CD4-positive, alpha-beta memory T cell (primary cell): ENCODE data around the gene MDK. TPM values are rescaled to one million over a fixed set of nuclear protein-coding genes. Genes with fewer than 3 reads are reported as not detected.

Experiments used
- CTCF ChIA-PET: fragments of 350-600 bp; sonication (Branson Sonifier 250); formaldehyde crosslinking; loops from one replicate; lab custom pipeline; 2021; ENCODE audit warnings: inconsistent platforms; ENCODE audit not compliant: partially characterized antibody; lab: Charles Lee
- POLR2A ChIA-PET: fragments of 350-600 bp; sonication (Branson Sonifier 250); formaldehyde crosslinking; loops from one replicate; lab custom pipeline; 2021; ENCODE audit not compliant: partially characterized antibody; lab: Charles Lee
- DNase-seq, 5 donors: peaks; one replicate each; pipeline versions ENCODE4 v3.0.0 to v3.0.0-alpha.2; 2020 to 2022; ENCODE audit warnings: mixed read lengths in 1 of 5
- H3K27ac ChIP-seq: one replicate; pipeline ENCODE4 v1.7.0; 2013; ENCODE audit warnings: low read depth, low read length
- H3K27me3 ChIP-seq: 2 replicates; pipeline ENCODE4 v1.7.0; 2013; ENCODE audit warnings: mild to moderate bottlenecking, low read length, moderate library complexity; ENCODE audit not compliant: insufficient read depth
- H3K36me3 ChIP-seq: 2 replicates; pipeline ENCODE4 v1.7.0; 2013; ENCODE audit warnings: mild to moderate bottlenecking, low read length, moderate library complexity; ENCODE audit not compliant: insufficient read depth
- H3K4me1 ChIP-seq: 2 replicates; pipeline ENCODE4 v1.7.0; 2013; ENCODE audit warnings: mild to moderate bottlenecking, low read length, moderate library complexity; ENCODE audit not compliant: insufficient read depth
- H3K4me3 ChIP-seq, 2 donors: one replicate each; pipeline ENCODE4 v1.7.0; 2013; ENCODE audit warnings: low read length in 2 of 2, mild to moderate bottlenecking in 1 of 2
- H3K9me3 ChIP-seq, 2 donors: one replicate each; pipeline ENCODE4 v1.7.0; 2013; ENCODE audit warnings: low read length in 2 of 2, control low read depth in 1 of 2; ENCODE audit not compliant: control insufficient read depth in 1 of 2
- H3K27ac Mint-ChIP-seq, 7 donors: one replicate each; pipeline ENCODE4 v1.8.0; 2020 to 2021; ENCODE audit warnings: mixed read lengths in 7 of 7, mild to moderate bottlenecking in 6 of 7, inconsistent platforms in 3 of 7, moderate library complexity in 3 of 7
- H3K27me3 Mint-ChIP-seq, 2 donors: one replicate each; pipeline ENCODE4 v1.8.0; 2020 to 2021; ENCODE audit warnings: mixed read lengths in 2 of 2
- H3K36me3 Mint-ChIP-seq, 2 donors: one replicate each; pipeline ENCODE4 v1.8.0; 2020 to 2021; ENCODE audit warnings: mixed read lengths in 2 of 2, inconsistent platforms in 1 of 2, mild to moderate bottlenecking in 1 of 2
- H3K4me1 Mint-ChIP-seq, 4 donors: one replicate each; pipeline ENCODE4 v1.8.0; 2020 to 2021; ENCODE audit warnings: mixed read lengths in 4 of 4, mild to moderate bottlenecking in 1 of 4
- H3K4me3 Mint-ChIP-seq, 8 donors: one replicate each; pipeline ENCODE4 v1.8.0; 2020 to 2021; ENCODE audit warnings: mixed read lengths in 8 of 8, mild to moderate bottlenecking in 7 of 8, moderate library complexity in 6 of 8, inconsistent platforms in 3 of 8
- H3K9me3 Mint-ChIP-seq, 8 donors: one replicate each; pipeline ENCODE4 v1.8.0; 2020 to 2021; ENCODE audit warnings: mixed read lengths in 8 of 8, mild to moderate bottlenecking in 5 of 8, inconsistent platforms in 3 of 8, moderate library complexity in 1 of 8
- intact Hi-C: fragments of 100-400 bp; cut with micrococcal nuclease; formaldehyde crosslinking; loops from one replicate; pipeline ENCODE4 v1.15.1; 2023
- polyA plus RNA-seq, 2 donors: library from polyadenylated mRNA; unstranded; fragments of 300-500 nt; fragmentation: Illumina TruSeq; gene quantifications; one replicate each; pipeline ENCODE4 v1.2.3, GENCODE V29; 2021
- total RNA-seq, 2 experiments: library from RNA; stranded (reverse); gene quantifications; one replicate each; pipeline ENCODE4 v1.2.3, GENCODE V29; 2021

The MDK gene
- total and polyA plus RNA-seq, 4 experiments from 2014 or later: 4.7 to 5.6 TPM; not detected in 2

DNA sequence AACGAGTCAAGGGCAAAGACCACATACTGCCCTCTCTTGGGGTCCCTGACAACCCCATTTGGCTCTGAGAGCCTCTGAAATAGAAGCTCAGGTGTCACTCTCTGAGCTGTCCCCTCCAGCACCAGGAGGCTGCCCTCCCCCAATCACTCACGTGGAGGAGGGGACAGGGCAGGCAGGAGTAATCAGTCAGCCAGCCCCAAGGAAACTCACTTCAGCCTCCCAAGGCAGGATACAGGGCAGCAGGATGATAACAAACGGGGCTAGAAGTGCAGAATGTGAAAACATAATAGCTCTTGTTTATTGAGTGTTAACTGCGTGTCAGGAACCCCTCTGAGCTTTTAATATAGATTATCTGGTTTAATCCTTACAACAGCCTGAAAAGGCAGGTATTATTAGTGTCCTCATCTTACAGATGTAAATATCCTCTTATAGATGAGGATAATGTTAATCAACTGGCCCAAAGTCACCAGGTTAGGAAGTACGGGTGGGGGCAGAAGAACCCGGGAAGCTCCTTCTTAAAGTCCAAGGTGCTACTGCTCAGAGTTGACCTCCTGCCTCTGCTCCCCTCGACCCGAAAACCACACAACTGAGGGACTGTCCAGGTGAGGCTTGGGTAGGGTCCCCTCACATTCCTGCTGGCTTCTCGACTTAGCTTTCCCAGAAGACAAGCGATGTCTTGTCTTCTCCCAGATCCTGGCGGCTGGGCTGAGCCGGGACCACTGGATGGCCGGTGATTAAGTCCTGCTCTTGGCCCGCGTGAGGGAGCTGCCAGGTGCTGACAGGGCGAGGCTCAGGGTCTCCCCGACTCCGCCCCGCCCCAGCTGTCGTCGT lies 7.4 kb downstream of the MDK start:
- H3K4me3 ChIP-seq: no peak overlapping the region
- no peak overlapping the region for H3K27ac ChIP-seq
- peaks cover 28% of the 10 kb centered on the region for H3K27me3 ChIP-seq
- ChIA-PET POLR2A (interaction anchor here (0.6 kb wide), 1 partner anchor 11 kb away, joined by 3 read pairs; no protein-coding TSS in a partner anchor), CTCF (interaction anchor here (0.7 to 2.2 kb wide), 18 partner anchors 9 to 230 kb away, joined by 3 to 8 read pairs (median 4); partner anchors contain the start of genes ATG13, DGKZ and HARBI1)
- H3K36me3 Mint-ChIP-seq: no peaks in the 10 kb centered on the region
- DNase-seq: no peak
- peaks cover 12 to 46% (median 28%) of the 10 kb centered on the region in 4 donors for H3K4me1 Mint-ChIP-seq
- intact Hi-C loops: loop anchor here (5.0 kb wide), 2 partner anchors 138 to 228 kb away; partner anchors contain the start of genes ATG13 and HARBI1
- peaks cover 42% of the 10 kb centered on the region for H3K4me1 ChIP-seq
- H3K9me3 Mint-ChIP-seq: peaks cover 0 to 7% (median 0%) of the 10 kb centered on the region in 8 donors
- H3K36me3 ChIP-seq: no peaks in the 10 kb centered on the region
- peak overlapping the region in 3 of 8 donors; percentile 39 to 56 (median 41) for H3K4me3 Mint-ChIP-seq
- H3K27me3 Mint-ChIP-seq: peaks cover 28 to 52% of the 10 kb centered on the region in 2 donors
- no peaks in the 10 kb centered on the region for H3K9me3 ChIP-seq
- H3K27ac Mint-ChIP-seq: peak overlapping the region in 1 of 7 donors; percentile 51

DNA sequence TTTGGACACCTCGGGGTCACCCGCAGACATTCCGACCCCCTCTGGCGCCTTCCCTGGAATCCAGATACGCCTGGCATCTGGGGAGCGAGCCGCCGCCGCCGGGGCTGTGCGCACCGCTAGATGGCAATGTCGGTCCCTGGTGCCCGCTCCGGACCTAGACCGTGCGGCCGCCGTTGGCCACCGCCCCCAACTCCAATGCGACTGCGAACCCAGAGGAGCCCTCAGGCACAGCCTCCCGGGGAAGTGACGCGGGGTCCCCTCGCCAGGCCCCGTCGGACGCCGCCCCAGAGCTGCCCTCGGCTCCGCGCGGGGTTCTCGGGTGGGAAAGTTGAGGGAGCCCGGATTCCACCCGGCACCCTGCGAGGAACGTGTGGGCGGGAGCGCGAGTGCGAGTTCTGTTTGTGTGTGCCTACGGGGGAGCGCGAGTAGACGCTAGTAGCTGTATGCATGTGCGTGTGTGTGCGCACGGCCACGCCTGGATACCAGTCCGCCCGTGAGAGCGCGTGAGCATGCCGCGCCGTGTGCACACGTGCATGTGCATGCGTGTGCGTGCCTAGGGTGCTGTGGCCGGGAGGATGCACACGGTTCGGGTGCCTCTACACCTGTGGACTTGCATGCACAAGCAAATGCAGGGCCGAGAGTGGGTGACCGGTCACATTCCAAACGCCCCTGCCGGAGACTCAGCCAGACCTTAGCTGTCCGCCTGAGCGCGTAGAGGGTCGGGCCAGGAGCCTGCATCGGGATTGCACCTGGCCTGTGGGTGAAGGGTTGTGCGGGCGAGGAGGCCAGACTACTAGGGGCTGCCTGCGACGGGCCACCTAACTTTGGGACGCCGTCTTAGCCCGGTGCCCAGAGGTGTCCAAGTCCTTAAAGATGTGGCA lies 8.2 kb downstream of the MDK start:
- Histone ChIP-seq H3K4me1 (peaks cover 42% of the 10 kb centered on the region), H3K36me3 (no peaks in the 10 kb centered on the region), H3K4me3 (no peak overlapping the region), H3K27me3 (peaks cover 28% of the 10 kb centered on the region), H3K27ac (no peak overlapping the region), H3K9me3 (no peaks in the 10 kb centered on the region)
- intact Hi-C loops: loop anchor here (5.0 to 10.0 kb wide), 3 partner anchors 138 to 505 kb away; partner anchors contain the start of genes ATG13, HARBI1 and MAPK8IP1
- DNase-seq: no peak
- peak overlapping the region in 7 of 8 donors; percentile 25 to 70 (median 57) for H3K4me3 Mint-ChIP-seq
- H3K27me3 Mint-ChIP-seq: peaks cover 28 to 53% of the 10 kb centered on the region in 2 donors
- peaks cover 0 to 7% (median 0%) of the 10 kb centered on the region in 8 donors for H3K9me3 Mint-ChIP-seq
- H3K36me3 Mint-ChIP-seq: no peaks in the 10 kb centered on the region
- peak overlapping the region in 1 of 7 donors; percentile 24 for H3K27ac Mint-ChIP-seq
- CTCF ChIA-PET: interaction anchor here (0.9 to 2.2 kb wide), 9 partner anchors 10 to 229 kb away, joined by 3 to 8 read pairs (median 4); partner anchors contain the start of gene DGKZ
- POLR2A ChIA-PET: no interaction called here
- H3K4me1 Mint-ChIP-seq: peaks cover 12 to 46% (median 28%) of the 10 kb centered on the region in 4 donors

DNA sequence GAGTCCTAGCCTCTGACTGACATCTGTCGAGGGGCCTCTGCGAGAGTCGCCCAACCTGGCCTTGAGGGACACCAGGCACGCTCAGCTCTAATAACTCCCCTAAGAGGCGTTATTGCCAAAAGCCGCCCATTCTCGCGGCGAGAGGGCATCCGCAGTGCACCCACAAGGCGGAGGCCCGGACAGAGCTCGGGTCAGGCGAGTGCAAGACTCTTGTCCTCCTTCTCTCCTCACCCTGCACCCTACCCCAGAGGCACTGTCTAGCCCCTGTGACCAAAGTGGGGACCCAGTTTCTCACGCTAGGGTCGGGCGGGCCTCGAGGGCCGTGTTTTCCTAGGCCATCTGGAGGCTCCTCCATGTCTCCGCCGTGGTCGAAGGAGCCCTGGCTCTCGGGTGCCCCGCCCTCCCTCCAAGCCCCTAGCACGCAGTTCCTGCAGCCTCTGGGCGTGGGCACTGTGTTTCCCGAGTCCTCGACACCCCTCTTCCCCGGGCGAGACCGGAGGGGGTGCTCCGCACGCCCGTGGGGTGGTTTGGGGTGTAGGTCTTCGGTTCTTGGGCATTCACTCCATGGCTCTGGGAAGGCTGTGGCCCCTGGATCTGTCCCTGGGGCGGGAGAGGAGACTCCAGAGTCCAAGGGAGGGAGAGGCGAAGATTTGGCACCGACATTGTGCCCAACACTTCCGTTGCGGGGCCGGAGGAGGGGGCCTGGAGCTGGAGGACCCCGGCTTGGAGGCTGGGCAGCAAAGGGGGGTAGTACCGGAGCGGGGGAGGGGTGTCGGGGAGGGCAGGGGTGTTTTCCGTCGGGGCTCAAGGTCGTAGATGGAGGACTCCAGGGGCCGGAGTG lies 9.1 kb downstream of the MDK start:
- H3K9me3 ChIP-seq: no peaks in the 10 kb centered on the region
- peaks cover 25 to 50% of the 10 kb centered on the region in 2 donors for H3K27me3 Mint-ChIP-seq
- peak overlapping the region in 1 of 7 donors; percentile 44 for H3K27ac Mint-ChIP-seq
- H3K36me3 Mint-ChIP-seq: no peaks in the 10 kb centered on the region
- DNase-seq: no peak
- H3K4me3 ChIP-seq: no peak overlapping the region
- peak overlapping the region in 5 of 8 donors; percentile 25 to 70 (median 58) for H3K4me3 Mint-ChIP-seq
- POLR2A ChIA-PET: interaction anchor here (0.9 kb wide), 1 partner anchor 10 kb away, joined by 3 read pairs; no protein-coding TSS in a partner anchor
- intact Hi-C loops: loop anchor here (10.0 kb wide), 1 partner anchor 506 kb away; the partner anchor contains the start of gene MAPK8IP1
- no peak overlapping the region for H3K27ac ChIP-seq
- H3K9me3 Mint-ChIP-seq: peaks cover 0 to 7% (median 0%) of the 10 kb centered on the region in 8 donors
- peaks cover 12 to 46% (median 28%) of the 10 kb centered on the region in 4 donors for H3K4me1 Mint-ChIP-seq
- H3K36me3 ChIP-seq: no peaks in the 10 kb centered on the region
- CTCF ChIA-PET: interaction anchor here (2.2 kb wide), 1 partner anchor 13 kb away, joined by 6 read pairs; no protein-coding TSS in a partner anchor
- peaks cover 28% of the 10 kb centered on the region for H3K27me3 ChIP-seq
- peaks cover 42% of the 10 kb centered on the region for H3K4me1 ChIP-seq

DNA sequence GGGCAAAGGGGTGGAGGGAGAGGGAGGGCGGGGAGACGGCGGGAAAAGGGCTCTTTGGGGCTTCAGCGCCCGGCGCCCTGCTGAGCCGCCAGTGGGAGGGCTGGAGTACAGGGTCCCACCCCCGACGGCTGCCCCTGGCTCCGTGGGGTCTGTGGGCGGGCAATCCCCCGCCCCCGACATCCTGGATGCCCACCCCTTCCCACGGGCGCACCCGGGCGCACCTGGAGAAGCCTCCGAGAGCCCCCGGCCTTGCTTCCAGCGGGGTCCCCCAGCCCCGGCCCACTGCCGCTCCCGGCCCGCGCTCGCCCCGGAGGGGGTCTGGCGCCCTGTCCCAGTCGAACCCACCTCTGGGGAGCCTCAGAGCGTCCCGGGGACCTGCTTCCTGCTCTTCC lies 9.7 kb downstream of the MDK start:
- H3K4me1 Mint-ChIP-seq: peaks cover 12 to 43% (median 28%) of the 10 kb centered on the region in 4 donors
- H3K4me3 Mint-ChIP-seq: no peak overlapping the region
- Histone ChIP-seq H3K36me3 (no peaks in the 10 kb centered on the region), H3K4me1 (peaks cover 42% of the 10 kb centered on the region), H3K4me3 (no peak overlapping the region), H3K27ac (no peak overlapping the region), H3K27me3 (peaks cover 28% of the 10 kb centered on the region), H3K9me3 (no peaks in the 10 kb centered on the region)
- peaks cover 21 to 44% of the 10 kb centered on the region in 2 donors for H3K27me3 Mint-ChIP-seq
- intact Hi-C loops: loop anchor here (10.0 kb wide), 1 partner anchor 506 kb away; the partner anchor contains the start of gene MAPK8IP1
- peak overlapping the region in 1 of 7 donors; percentile 44 for H3K27ac Mint-ChIP-seq
- ChIA-PET POLR2A (interaction anchor here (0.9 to 1.3 kb wide), 2 partner anchors 11 to 39 kb away, joined by 3 to 4 read pairs; no protein-coding TSS in a partner anchor), CTCF (no interaction called here)
- H3K9me3 Mint-ChIP-seq: peaks cover 0 to 7% (median 0%) of the 10 kb centered on the region in 8 donors
- H3K36me3 Mint-ChIP-seq: no peaks in the 10 kb centered on the region
- no peak for DNase-seq

DNA sequence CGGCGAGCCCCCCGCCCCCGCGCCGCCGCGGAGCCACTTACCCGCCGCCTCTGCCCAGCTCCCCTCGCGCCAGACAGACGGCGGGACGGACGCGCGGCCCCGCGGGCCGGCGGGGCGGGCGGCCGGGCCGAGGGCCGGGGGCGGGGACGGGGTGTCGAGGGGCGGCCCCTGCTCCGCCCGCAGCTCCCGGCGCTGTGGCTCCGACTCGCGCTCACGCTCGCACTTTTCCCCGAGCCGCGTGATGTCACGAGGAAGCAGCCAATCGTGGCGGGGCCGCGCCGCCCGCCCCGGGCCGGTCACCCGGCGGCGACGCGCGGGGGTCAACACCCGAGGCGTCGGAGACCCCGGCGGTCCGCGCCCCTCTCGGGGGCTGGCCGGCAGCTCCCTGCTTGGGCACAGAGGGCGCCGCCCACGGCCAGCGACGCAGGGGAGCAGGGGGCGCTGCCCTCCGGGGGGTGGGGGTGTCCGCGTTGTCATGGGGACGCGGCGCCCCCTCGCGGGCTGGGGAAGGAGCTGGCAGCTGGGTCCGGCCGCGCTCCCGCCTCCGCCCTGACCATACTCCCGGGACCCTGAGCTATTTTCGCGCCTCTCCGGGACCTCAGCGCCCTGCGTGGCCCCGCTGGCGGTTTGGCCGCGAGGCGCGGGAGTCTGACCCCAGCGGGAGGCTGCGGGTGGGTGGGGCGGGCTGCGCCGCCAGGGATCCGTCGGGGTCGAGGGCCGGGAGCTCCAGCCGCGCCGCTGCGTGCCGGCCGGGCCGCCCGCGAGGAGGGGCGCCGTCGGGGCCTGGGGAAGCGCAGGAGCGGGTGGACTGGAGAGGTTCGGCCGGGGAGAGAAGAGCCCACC lies 10.3 kb downstream of the MDK start, which contains the start of gene CHRM4:
Gene CHRM4 (minus strand): TSS at position 199 of the 843 bp plus-strand sequence. CDS start 5,219 bp downstream, outside the sequence.
- H3K4me3 ChIP-seq: peak within 1 kb of the TSS in 1 of 2 donors; percentile 29
- peak within 1 kb of the TSS; percentile 63 to 84 (median 80) for H3K4me3 Mint-ChIP-seq

More for the DNA sequence above, 10.3 kb downstream of the MDK start, which contains the start of gene CHRM4:
- peaks cover 28% of the 10 kb centered on the region for H3K27me3 ChIP-seq
- Mint-ChIP-seq H3K9me3 (peaks cover 0 to 7% (median 0%) of the 10 kb centered on the region in 8 donors), H3K4me1 (peaks cover 12 to 43% (median 25%) of the 10 kb centered on the region in 4 donors), H3K27ac (peak within 1 kb of the TSS in 3 of 7 donors; percentile 15 to 81 (median 79)), H3K36me3 (peaks cover 5 to 6% of the 10 kb centered on the region in 2 donors), H3K27me3 (peaks cover 16 to 38% of the 10 kb centered on the region in 2 donors)
- ChIA-PET CTCF (interaction anchor here (0.9 kb wide), 1 partner anchor 83 kb away, joined by 4 read pairs; no protein-coding TSS in a partner anchor), POLR2A (interaction anchor here (0.6 to 1.3 kb wide), 5 partner anchors 11 to 43 kb away, joined by 3 to 5 read pairs (median 3); no protein-coding TSS in a partner anchor)
- H3K9me3 ChIP-seq: no peaks in the 10 kb centered on the region
- intact Hi-C loops: loop anchor here (10.0 kb wide), 1 partner anchor 507 kb away; the partner anchor contains the start of gene MAPK8IP1
- no peak within 1 kb of the TSS for H3K27ac ChIP-seq
- peaks cover 42% of the 10 kb centered on the region for H3K4me1 ChIP-seq
- H3K36me3 ChIP-seq: no peaks in the 10 kb centered on the region
- DNase-seq: no peak
